Measurements from ENCODE around the gene AJM1.

DNA sequence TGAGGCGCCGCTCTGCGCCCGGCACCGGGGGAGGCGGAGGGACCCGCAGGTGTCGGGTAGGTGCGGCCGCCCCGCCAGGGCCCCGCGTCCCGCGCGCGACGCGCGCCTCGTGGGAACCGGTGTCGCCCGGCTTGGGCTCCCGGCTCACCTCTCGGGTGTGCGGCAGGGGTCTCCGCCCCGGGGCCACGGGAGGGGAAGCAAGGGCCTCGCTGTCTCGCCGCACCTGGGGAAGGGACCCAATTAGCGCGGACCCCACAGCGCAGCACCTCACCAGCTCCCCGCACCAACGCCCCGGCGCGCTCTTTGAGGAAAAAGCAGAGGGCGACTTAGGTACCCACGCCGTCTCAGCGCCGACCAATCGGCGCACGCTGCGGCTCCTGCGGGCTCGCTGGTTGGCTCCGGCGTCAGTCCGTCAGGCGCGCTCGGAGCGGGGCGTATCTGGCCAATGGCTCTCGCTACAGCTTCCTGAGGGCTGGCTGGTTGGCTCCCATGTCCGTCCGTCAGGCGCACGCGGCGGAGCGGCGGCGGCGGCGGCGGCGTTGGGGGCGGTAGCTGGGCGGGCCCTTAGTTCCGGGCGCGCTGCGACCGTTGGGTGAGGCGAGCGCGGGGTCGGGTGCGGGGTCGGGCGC, 43.8 kb downstream of the AJM1 start, which contains the start of gene TRAF2:
- TF ChIP-seq ZNF565 (CRISPR knock-in tag; conservative IDR thresholded peaks at IDR 0.05; ENCODE audit: low read depth) (no peak), ZNF8 (CRISPR knock-in tag; IDR thresholded peaks at IDR 0.05) (no peak), TCF4 (CRISPR knock-in tag; IDR thresholded peaks at IDR 0.05; ENCODE audit: borderline replicate concordance) (no peak), TOX (CRISPR knock-in tag; IDR thresholded peaks at IDR 0.05; ENCODE audit: borderline replicate concordance) (no peak), ARNTL (CRISPR knock-in tag; IDR thresholded peaks at IDR 0.05; ENCODE audit: borderline replicate concordance, low read depth) (no peak), PATZ1 (CRISPR knock-in tag; IDR thresholded peaks at IDR 0.05; ENCODE audit: borderline replicate concordance) (no peak), CSDC2 (CRISPR knock-in tag; IDR thresholded peaks at IDR 0.05) (no peak), ISL1 (CRISPR knock-in tag; IDR thresholded peaks at IDR 0.05) (no peak), POU6F1 (CRISPR knock-in tag; IDR thresholded peaks at IDR 0.05; ENCODE audit: borderline replicate concordance, low read depth) (no peak), BACH2 (CRISPR knock-in tag; IDR thresholded peaks at IDR 0.05; ENCODE audit: borderline replicate concordance) (no peak), ESRRG (CRISPR knock-in tag; IDR thresholded peaks at IDR 0.05) (no peak), ZFP30 (CRISPR knock-in tag; IDR thresholded peaks at IDR 0.05) (no peak)
- TF ChIP-seq, protein P1, sequence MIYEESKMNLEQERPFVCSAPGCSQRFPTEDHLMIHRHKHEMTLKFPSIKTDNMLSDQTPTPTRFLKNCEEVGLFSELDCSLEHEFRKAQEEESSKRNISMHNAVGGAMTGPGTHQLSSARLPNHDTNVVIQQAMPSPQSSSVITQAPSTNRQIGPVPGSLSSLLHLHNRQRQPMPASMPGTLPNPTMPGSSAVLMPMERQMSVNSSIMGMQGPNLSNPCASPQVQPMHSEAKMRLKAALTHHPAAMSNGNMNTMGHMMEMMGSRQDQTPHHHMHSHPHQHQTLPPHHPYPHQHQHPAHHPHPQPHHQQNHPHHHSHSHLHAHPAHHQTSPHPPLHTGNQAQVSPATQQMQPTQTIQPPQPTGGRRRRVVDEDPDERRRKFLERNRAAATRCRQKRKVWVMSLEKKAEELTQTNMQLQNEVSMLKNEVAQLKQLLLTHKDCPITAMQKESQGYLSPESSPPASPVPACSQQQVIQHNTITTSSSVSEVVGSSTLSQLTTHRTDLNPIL (CRISPR knock-in tag; IDR thresholded peaks at IDR 0.05; ENCODE audit: low read depth), result no peak
- TF ChIP-seq, protein P2, sequence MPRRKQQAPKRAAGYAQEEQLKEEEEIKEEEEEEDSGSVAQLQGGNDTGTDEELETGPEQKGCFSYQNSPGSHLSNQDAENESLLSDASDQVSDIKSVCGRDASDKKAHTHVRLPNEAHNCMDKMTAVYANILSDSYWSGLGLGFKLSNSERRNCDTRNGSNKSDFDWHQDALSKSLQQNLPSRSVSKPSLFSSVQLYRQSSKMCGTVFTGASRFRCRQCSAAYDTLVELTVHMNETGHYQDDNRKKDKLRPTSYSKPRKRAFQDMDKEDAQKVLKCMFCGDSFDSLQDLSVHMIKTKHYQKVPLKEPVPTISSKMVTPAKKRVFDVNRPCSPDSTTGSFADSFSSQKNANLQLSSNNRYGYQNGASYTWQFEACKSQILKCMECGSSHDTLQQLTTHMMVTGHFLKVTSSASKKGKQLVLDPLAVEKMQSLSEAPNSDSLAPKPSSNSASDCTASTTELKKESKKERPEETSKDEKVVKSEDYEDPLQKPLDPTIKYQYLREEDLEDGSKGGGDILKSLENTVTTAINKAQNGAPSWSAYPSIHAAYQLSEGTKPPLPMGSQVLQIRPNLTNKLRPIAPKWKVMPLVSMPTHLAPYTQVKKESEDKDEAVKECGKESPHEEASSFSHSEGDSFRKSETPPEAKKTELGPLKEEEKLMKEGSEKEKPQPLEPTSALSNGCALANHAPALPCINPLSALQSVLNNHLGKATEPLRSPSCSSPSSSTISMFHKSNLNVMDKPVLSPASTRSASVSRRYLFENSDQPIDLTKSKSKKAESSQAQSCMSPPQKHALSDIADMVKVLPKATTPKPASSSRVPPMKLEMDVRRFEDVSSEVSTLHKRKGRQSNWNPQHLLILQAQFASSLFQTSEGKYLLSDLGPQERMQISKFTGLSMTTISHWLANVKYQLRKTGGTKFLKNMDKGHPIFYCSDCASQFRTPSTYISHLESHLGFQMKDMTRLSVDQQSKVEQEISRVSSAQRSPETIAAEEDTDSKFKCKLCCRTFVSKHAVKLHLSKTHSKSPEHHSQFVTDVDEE (CRISPR knock-in tag; IDR thresholded peaks at IDR 0.05), result no peak

All from SK-N-SH treated with all-trans-retinoic acid at 6 μM for 48 hours (cell line).